Epithelial cell of esophagus (primary cell): ENCODE measurements around the gene OTUD5.

Experiments used
- DNase-seq: peaks from one replicate; pipeline ENCODE4 v3.0.0; 2010; ENCODE audit warnings: low read depth
- H3K4me3 ChIP-seq: 2 replicates; pipeline ENCODE4 v1.5.1; 2011; ENCODE audit warnings: mild to moderate bottlenecking, low read length, control low read depth
- TF ChIP-seq, protein P1 (sequence below): IDR thresholded peaks from 2 replicates; pipeline ENCODE4 v1.5.1; 2011; ENCODE audit warnings: low read depth, mild to moderate bottlenecking, low read length, control low read depth, inconsistent platforms; ENCODE audit not compliant: insufficient read depth; ENCODE audit errors: missing control alignments

The OTUD5 gene

DNA sequence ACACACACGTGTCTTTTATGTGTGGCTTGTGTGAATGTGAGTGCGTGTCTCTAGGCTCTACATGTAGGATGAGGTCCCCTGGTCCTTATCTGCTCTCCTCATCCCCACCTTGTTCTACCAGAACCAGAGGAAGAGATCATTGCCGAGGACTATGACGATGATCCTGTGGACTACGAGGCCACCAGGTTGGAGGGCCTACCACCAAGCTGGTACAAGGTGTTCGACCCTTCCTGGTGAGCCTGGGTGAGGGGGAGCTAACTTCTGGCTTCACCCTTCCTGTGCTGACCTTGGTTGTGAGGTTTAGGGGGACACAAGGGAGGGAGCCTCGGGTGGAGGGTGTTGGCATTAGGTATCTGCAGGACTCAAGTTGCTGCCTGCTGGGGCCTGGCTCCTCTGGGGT is 56.3 kb downstream of the OTUD5 start:
- TF ChIP-seq, protein P1, sequence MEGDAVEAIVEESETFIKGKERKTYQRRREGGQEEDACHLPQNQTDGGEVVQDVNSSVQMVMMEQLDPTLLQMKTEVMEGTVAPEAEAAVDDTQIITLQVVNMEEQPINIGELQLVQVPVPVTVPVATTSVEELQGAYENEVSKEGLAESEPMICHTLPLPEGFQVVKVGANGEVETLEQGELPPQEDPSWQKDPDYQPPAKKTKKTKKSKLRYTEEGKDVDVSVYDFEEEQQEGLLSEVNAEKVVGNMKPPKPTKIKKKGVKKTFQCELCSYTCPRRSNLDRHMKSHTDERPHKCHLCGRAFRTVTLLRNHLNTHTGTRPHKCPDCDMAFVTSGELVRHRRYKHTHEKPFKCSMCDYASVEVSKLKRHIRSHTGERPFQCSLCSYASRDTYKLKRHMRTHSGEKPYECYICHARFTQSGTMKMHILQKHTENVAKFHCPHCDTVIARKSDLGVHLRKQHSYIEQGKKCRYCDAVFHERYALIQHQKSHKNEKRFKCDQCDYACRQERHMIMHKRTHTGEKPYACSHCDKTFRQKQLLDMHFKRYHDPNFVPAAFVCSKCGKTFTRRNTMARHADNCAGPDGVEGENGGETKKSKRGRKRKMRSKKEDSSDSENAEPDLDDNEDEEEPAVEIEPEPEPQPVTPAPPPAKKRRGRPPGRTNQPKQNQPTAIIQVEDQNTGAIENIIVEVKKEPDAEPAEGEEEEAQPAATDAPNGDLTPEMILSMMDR = no peak
- no peak overlapping the region for H3K4me3 ChIP-seq
- DNase-seq = no peak

DNA sequence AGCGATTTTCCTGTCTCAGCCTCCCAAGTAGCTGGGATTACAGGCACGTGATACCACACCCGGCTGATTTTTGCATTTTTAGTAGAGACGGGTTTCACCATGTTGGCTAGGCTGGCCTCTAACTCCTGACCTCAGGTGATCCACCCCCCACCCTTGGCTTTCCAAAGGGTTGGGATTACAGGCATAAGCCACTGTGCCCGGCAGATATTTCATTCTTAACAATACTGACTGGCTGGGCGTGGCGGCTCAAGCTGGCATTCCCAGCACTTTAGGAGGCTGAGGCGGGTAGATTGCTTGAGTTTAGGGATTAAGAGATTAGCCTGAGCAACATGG is 58.4 kb downstream of the OTUD5 start:
- no peak for DNase-seq
- H3K4me3 ChIP-seq = no peak overlapping the region
- TF ChIP-seq, protein P1 = no peak

DNA sequence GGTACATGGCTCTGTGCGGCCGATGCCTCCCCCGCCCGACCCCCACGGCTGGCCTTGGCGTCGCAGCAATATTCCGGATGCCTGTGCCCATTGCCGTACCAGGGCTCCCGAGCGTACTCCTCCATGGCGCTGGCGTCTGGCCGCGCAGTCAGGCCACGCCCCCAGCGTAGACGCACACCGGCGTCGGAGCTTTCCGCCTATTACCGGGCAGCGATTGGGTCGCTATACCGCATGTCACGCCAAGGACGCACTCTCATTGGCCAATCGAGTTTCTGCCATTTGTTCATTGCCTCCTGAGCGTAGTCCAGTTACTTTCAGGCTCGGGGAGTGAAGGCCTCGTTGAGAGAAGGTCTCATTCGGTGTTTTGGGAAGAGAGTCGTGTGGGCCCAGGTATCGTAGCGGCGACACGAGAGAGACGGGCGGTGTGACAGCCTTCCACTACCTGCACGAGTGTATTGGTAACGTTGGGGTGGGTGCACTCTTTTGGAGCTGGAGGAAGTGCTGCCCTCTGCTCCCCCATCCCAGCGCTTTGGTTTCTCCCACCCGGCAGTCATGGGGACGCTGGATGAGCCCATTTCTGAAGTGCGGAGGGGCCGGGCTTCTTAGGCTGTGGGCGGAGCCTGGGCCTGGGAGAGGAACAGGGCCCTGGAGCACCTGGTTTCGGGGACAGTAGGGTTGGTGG is 59.6 kb downstream of the OTUD5 start, which contains the start of the genes PQBP1 and TIMM17B:
PQBP1 (plus strand) TSS at position 306 of the 682 bp plus-strand sequence. CDS start 580 bp downstream, outside the sequence.
TIMM17B (minus strand) TSS at position 144 of the 682 bp plus-strand sequence; CDS start at position 125, 19 bp downstream.
- H3K4me3 ChIP-seq = peak within 1 kb of the TSS; percentile 68
- peak; percentile 95 for DNase-seq
- TF ChIP-seq, protein P1 = no peak

DNA sequence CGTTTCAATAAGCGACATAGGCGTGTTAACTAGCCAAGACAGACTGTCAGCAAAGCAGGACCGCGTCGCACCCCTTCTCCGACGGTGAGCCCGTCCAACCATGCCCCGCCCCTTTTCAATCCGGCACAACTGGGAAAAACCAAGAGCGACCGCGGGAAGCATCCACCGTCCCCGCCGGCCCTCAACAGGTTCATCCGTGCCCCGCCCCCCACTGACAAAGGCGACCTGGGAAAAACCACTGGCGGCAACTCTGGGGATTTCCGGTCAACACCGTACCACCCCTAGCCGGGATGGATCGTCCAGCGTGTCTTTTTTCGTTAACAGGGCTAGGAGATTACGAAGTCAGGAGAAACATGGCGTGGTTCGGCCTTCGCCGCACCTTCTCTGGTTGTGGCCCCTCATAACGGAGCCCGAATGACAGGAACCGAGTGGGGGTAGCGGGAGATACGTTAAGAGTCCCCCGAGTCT is 60.2 kb downstream of the OTUD5 start:
- peak overlapping the region; percentile 68 for H3K4me3 ChIP-seq
- DNase-seq = peak; percentile 76
- TF ChIP-seq, protein P1 = no peak

DNA sequence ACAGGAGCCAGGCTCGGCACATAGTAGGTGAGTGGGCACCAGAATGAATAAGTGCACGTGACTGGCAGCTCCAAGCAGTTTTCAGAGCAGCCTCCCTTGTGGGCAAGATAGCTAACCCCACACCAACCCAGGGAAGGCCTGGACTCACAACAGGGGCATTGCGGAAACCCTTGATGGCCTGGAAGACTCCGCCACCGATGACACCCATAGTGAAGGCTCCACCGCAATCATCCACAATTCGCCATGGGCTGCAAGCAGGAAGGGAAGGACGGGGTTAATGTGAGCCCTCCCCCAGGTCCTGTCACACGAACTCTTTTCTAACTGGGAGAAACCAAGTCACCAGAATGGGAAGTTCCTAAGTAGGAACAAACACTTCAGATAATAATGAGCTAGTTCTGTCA is 60.8 kb downstream of the OTUD5 start:
- peak overlapping the region; percentile 68 for H3K4me3 ChIP-seq
- DNase-seq = no peak
- TF ChIP-seq, protein P1 = no peak

DNA sequence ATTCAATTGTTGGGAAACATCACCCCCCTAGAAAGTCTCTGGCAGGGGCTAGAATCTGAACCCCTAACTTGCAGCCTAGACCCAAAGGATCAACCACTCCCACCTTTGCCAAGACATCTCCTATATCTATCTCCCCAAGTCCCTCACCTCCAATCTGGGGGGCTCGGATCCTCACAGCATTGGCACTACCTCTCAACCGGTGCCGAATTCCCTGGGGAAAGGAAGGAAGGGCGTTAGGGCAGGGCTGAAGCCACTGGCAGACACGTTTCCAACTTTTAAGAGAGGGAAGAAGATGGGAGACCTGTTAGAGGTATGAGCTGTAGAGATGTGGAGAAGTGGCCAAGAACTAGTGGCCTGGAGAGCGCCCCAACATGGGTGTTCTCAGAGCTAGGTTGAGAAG is 62.5 kb downstream of the OTUD5 start:
- no peak overlapping the region for H3K4me3 ChIP-seq
- TF ChIP-seq, protein P1 = no peak
- DNase-seq = no peak
